HEK293 (cell line): ENCODE measurements around the gene ZNF467.

Source experiments
- SETDB1 ChIP-seq: IDR thresholded peaks from one replicate; pipeline ENCODE4 v1.6.1; 2017; ENCODE audit warnings: mild to moderate bottlenecking, low read length, moderate library complexity, mixed read lengths; ENCODE audit not compliant: insufficient read length
- SP2 ChIP-seq: fragments of 450-650 bp; formaldehyde crosslinking; IDR thresholded peaks from 2 replicates; pipeline ENCODE4 v1.5.1; 2016; ENCODE audit warnings: missing biosample characterization, missing genetic modification characterization
- YY1 ChIP-seq: fragments of 450-650 bp; formaldehyde crosslinking; IDR thresholded peaks from 2 replicates; pipeline ENCODE4 v1.5.1; 2018; ENCODE audit warnings: missing biosample characterization, missing genetic modification characterization
- ZBTB7A ChIP-seq: fragments of 450-650 bp; formaldehyde crosslinking; IDR thresholded peaks from 2 replicates; pipeline ENCODE4 v1.5.1; 2016; ENCODE audit warnings: low read depth, missing biosample characterization, missing genetic modification characterization
- ZNF121 ChIP-seq: fragments of 450-650 bp; formaldehyde crosslinking; IDR thresholded peaks from 2 replicates; pipeline ENCODE4 v1.5.1; 2016; ENCODE audit warnings: missing biosample characterization, missing genetic modification characterization
- ZNF292 ChIP-seq: fragments of 450-650 bp; formaldehyde crosslinking; IDR thresholded peaks from 2 replicates; pipeline ENCODE4 v1.5.1; 2016; ENCODE audit warnings: low read depth, missing biosample characterization, missing genetic modification characterization, borderline replicate concordance
- ZNF324 ChIP-seq: fragments of 450-650 bp; formaldehyde crosslinking; IDR thresholded peaks from 2 replicates; pipeline ENCODE4 v1.5.1; 2016; ENCODE audit warnings: missing biosample characterization, missing genetic modification characterization
- ZNF48 ChIP-seq: fragments of 450-650 bp; formaldehyde crosslinking; IDR thresholded peaks from 2 replicates; pipeline ENCODE4 v1.5.1; 2016; ENCODE audit warnings: missing biosample characterization, missing genetic modification characterization
- ZNF521 ChIP-seq: fragments of 450-650 bp; formaldehyde crosslinking; IDR thresholded peaks from 2 replicates; pipeline ENCODE4 v1.5.1; 2017; ENCODE audit warnings: missing biosample characterization, mild to moderate bottlenecking, missing genetic modification characterization
- ZNF660 ChIP-seq: fragments of 450-650 bp; IDR thresholded peaks from 2 replicates; pipeline ENCODE4 v1.5.1; 2018; ENCODE audit warnings: missing biosample characterization, mild to moderate bottlenecking, missing genetic modification characterization
- TF ChIP-seq, protein P1 (sequence below): fragments of 450-650 bp; formaldehyde crosslinking; IDR thresholded peaks from 2 replicates; pipeline ENCODE4 v1.5.1; 2016; ENCODE audit warnings: missing biosample characterization, missing genetic modification characterization
- TF ChIP-seq, protein P2 (sequence below): fragments of 450-650 bp; formaldehyde crosslinking; IDR thresholded peaks from 2 replicates; pipeline ENCODE4 v1.5.1; 2016; ENCODE audit warnings: missing biosample characterization, missing genetic modification characterization, low read depth
- TF ChIP-seq, protein P3 (sequence below): fragments of 450-650 bp; formaldehyde crosslinking; IDR thresholded peaks from 2 replicates; pipeline ENCODE4 v1.5.1; 2016; ENCODE audit warnings: missing biosample characterization, missing genetic modification characterization
- TF ChIP-seq, protein P4 (sequence below): fragments of 450-650 bp; formaldehyde crosslinking; IDR thresholded peaks from 2 replicates; pipeline ENCODE4 v1.5.1; 2017; ENCODE audit warnings: missing biosample characterization, missing genetic modification characterization

DNA sequence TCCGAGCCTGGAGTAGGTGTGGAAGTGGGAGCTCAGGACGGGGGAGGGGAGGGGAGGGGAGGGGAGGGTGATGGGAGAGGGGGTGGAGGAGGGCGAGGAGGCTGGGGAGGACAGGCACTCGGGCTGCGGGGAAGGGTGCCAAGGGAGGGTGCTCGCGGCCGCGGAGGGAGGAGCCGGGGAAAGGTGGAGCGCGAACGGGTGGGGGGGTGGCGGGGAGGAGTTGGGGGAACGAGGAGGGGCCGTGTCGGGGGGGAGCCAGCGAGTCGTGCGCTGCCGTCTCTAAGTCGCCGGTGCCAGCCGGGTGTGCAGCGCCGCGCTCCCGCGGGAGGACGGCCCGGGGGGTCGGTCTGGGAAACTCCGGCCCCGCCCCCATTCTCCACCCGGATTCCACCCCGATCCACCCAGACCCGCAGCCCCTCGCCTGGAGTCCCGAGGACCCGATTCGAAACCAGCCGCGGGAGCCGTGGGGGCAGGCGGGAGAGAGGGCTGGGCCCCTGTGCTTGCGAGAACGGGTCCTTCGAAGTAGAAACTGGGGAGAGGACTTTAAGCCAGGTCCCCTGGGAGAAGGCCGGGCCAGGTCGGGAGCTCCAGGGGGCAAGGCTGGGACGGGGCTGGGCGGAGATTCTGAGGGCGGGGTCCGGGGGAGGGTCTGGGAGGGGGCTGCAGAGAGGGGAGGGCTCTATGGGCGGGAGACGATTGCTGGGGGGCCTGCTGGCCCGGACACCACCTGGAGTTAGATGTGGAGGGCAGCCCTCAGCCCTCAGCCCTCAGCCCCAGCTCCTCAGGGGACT, at the start of gene ZNF467:
- no peak for TF ChIP-seq SETDB1
- TF ChIP-seq, protein P1, sequence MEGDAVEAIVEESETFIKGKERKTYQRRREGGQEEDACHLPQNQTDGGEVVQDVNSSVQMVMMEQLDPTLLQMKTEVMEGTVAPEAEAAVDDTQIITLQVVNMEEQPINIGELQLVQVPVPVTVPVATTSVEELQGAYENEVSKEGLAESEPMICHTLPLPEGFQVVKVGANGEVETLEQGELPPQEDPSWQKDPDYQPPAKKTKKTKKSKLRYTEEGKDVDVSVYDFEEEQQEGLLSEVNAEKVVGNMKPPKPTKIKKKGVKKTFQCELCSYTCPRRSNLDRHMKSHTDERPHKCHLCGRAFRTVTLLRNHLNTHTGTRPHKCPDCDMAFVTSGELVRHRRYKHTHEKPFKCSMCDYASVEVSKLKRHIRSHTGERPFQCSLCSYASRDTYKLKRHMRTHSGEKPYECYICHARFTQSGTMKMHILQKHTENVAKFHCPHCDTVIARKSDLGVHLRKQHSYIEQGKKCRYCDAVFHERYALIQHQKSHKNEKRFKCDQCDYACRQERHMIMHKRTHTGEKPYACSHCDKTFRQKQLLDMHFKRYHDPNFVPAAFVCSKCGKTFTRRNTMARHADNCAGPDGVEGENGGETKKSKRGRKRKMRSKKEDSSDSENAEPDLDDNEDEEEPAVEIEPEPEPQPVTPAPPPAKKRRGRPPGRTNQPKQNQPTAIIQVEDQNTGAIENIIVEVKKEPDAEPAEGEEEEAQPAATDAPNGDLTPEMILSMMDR (tag by site-specific recombination): 0 out of 2 replicates have a peak, but pooled peaks have one; percentile 28
- no peak for TF ChIP-seq ZNF121 (tag by site-specific recombination)
- no peak for TF ChIP-seq ZNF324 (tag by site-specific recombination)
- no peak for TF ChIP-seq ZNF48 (tag by site-specific recombination)
- TF ChIP-seq ZNF521 (tag by site-specific recombination): no peak
- TF ChIP-seq, protein P2, sequence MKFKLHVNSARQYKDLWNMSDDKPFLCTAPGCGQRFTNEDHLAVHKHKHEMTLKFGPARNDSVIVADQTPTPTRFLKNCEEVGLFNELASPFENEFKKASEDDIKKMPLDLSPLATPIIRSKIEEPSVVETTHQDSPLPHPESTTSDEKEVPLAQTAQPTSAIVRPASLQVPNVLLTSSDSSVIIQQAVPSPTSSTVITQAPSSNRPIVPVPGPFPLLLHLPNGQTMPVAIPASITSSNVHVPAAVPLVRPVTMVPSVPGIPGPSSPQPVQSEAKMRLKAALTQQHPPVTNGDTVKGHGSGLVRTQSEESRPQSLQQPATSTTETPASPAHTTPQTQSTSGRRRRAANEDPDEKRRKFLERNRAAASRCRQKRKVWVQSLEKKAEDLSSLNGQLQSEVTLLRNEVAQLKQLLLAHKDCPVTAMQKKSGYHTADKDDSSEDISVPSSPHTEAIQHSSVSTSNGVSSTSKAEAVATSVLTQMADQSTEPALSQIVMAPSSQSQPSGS (tag by site-specific recombination): no peak
- TF ChIP-seq, protein P3, sequence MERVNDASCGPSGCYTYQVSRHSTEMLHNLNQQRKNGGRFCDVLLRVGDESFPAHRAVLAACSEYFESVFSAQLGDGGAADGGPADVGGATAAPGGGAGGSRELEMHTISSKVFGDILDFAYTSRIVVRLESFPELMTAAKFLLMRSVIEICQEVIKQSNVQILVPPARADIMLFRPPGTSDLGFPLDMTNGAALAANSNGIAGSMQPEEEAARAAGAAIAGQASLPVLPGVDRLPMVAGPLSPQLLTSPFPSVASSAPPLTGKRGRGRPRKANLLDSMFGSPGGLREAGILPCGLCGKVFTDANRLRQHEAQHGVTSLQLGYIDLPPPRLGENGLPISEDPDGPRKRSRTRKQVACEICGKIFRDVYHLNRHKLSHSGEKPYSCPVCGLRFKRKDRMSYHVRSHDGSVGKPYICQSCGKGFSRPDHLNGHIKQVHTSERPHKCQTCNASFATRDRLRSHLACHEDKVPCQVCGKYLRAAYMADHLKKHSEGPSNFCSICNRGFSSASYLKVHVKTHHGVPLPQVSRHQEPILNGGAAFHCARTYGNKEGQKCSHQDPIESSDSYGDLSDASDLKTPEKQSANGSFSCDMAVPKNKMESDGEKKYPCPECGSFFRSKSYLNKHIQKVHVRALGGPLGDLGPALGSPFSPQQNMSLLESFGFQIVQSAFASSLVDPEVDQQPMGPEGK (tag by site-specific recombination): peak; percentile 52
- TF ChIP-seq, protein P4, sequence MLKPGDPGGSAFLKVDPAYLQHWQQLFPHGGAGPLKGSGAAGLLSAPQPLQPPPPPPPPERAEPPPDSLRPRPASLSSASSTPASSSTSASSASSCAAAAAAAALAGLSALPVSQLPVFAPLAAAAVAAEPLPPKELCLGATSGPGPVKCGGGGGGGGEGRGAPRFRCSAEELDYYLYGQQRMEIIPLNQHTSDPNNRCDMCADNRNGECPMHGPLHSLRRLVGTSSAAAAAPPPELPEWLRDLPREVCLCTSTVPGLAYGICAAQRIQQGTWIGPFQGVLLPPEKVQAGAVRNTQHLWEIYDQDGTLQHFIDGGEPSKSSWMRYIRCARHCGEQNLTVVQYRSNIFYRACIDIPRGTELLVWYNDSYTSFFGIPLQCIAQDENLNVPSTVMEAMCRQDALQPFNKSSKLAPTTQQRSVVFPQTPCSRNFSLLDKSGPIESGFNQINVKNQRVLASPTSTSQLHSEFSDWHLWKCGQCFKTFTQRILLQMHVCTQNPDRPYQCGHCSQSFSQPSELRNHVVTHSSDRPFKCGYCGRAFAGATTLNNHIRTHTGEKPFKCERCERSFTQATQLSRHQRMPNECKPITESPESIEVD (tag by site-specific recombination): no peak
- TF ChIP-seq ZNF660 (tag by site-specific recombination): no peak
- no peak for TF ChIP-seq ZBTB7A (tag by site-specific recombination)
- TF ChIP-seq YY1 (tag by site-specific recombination): no peak
- peak; percentile 42 for TF ChIP-seq SP2 (tag by site-specific recombination)
- no peak for TF ChIP-seq ZNF292 (tag by site-specific recombination)
